Body of pancreas (tissue), 4 donors: ENCODE measurements around the gene PRPSAP2. TPM values are rescaled to one million over a fixed set of nuclear protein-coding genes. Genes with fewer than 3 reads are reported as not detected.

Experiments used
- ATAC-seq: fragments of 150-250 bp; one replicate; pipeline ENCODE4 v1.9.1; 2016
- DNase-seq, 4 donors: peaks; one replicate each; pipeline ENCODE4 v3.0.0-alpha.2; 2019
- H3K27ac ChIP-seq, 4 donors: fragments of 200-600 bp; sonication (generic); 1 replicate in 3 of 4; 2 replicates in 1 of 4; pipeline versions ENCODE4 v1.5.1 to v1.6.1; 2016 to 2019; ENCODE audit warnings: mild to moderate bottlenecking in 1 of 4, mixed read lengths in 1 of 4, moderate library complexity in 1 of 4
- H3K27me3 ChIP-seq, 2 donors: fragments of 200-600 bp; sonication (generic); one replicate each; pipeline ENCODE4 v1.6.0; 2016; ENCODE audit warnings: mild to moderate bottlenecking in 1 of 2
- H3K36me3 ChIP-seq, 2 donors: fragments of 200-600 bp; sonication (generic); replicated peaks in 1 of 2; 2 replicates each; pipeline ENCODE4 v1.5.1; 2016; ENCODE audit warnings: low read depth in 2 of 2; ENCODE audit not compliant: insufficient read depth in 1 of 2
- H3K4me1 ChIP-seq: fragments of 200-600 bp; sonication (generic); one replicate; pipeline ENCODE4 v1.6.0; 2016
- H3K4me3 ChIP-seq, 2 donors: fragments of 200-600 bp; sonication (generic); 1 replicate in 1 of 2; 2 replicates in 1 of 2; pipeline ENCODE4 v1.5.1; 2016 to 2019
- H3K9me3 ChIP-seq, 3 donors: fragments of 200-600 bp; sonication (generic); 1 replicate in 2 of 3; 2 replicates in 1 of 3; pipeline ENCODE4 v1.5.1; 2016
- POLR2A ChIP-seq, 3 donors: fragments of 450-650 bp; IDR thresholded peaks; one replicate each; pipeline ENCODE4 v1.6.1; 2016; ENCODE audit warnings: antibody characterized with exemption in 3 of 3, mild to moderate bottlenecking in 2 of 3
- WGBS, 2 donors: methylation state at CpG; one replicate each; pipeline ENCODE4 v1.1.5; 2017; 5-methylcytosine and 5-hydroxymethylcytosine counted together
- intact Hi-C: fragments of 100-400 bp; cut with DNase I; formaldehyde crosslinking; loops from one replicate; pipeline ENCODE4 v1.15.1; 2023
- total RNA-seq, 2 donors: library from RNA; depleted of rRNA; stranded (reverse); fragments of >200 nt; gene quantifications; one replicate each; pipeline ENCODE4 v1.1.0, GENCODE V29; 2016
- TF ChIP-seq, protein P1 (sequence below), 7 experiments: fragments of 450-650 bp in 4 of 7; fragments of 200-600 bp in 3 of 7; sonication (generic) in 3 of 7; IDR thresholded peaks; one replicate each; pipeline ENCODE4 v1.5.1; 2016 to 2019; ENCODE audit warnings: antibody characterized with exemption in 7 of 7

Gene PRPSAP2
- total RNA-seq, 2 donors from 2014 or later, result 16.6 to 35.6 TPM

DNA sequence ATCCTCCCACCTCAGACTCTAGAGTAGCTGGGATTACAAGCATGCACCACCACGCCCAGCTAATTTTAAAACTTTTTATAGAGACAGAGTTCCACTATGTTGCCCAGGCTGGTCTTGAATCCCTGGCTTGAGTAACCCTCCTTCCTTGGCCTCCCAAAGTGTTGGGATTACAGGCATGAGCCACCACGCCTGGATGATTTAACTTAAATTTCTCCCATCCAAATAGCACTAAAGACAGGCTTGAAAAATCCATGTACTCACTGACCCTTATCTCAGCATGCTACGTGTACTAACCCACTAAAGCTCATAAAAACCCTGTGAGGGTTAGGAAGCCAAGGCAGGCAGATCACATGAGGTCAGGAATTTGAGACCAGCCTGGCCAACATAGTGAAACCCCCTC is 98.7 kb downstream of the PRPSAP2 start:
- Histone ChIP-seq H3K27ac (no peak overlapping the region), H3K9me3 (no peaks in the 10 kb centered on the region), H3K27me3 (no peaks in the 10 kb centered on the region), H3K4me3 (no peak overlapping the region), H3K36me3 (no peaks in the 10 kb centered on the region), H3K4me1 (peaks cover 2% of the 10 kb centered on the region)
- no peak for DNase-seq
- TF ChIP-seq POLR2A (IDR thresholded peaks at IDR 0.05), result no peak
- TF ChIP-seq, protein P1, sequence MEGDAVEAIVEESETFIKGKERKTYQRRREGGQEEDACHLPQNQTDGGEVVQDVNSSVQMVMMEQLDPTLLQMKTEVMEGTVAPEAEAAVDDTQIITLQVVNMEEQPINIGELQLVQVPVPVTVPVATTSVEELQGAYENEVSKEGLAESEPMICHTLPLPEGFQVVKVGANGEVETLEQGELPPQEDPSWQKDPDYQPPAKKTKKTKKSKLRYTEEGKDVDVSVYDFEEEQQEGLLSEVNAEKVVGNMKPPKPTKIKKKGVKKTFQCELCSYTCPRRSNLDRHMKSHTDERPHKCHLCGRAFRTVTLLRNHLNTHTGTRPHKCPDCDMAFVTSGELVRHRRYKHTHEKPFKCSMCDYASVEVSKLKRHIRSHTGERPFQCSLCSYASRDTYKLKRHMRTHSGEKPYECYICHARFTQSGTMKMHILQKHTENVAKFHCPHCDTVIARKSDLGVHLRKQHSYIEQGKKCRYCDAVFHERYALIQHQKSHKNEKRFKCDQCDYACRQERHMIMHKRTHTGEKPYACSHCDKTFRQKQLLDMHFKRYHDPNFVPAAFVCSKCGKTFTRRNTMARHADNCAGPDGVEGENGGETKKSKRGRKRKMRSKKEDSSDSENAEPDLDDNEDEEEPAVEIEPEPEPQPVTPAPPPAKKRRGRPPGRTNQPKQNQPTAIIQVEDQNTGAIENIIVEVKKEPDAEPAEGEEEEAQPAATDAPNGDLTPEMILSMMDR (IDR thresholded peaks at IDR 0.05), result no peak
- intact Hi-C loops, result no loop called here
- no peak for ATAC-seq
- WGBS, 2 donors, result 88 to 94% methylated on average over 3 of the region's 3 CpGs

GRCh38 chr17:18957831-18958230 is 99.9 kb downstream of the PRPSAP2 start:
- H3K27ac ChIP-seq, result no peak overlapping the region
- intact Hi-C loops, result no loop called here

GRCh38 chr17:18958611-18959010 is 100.7 kb downstream of the PRPSAP2 start:
- Histone ChIP-seq H3K9me3 (no peaks in the 10 kb centered on the region), H3K36me3 (no peaks in the 10 kb centered on the region), H3K27me3 (no peaks in the 10 kb centered on the region), H3K4me1 (no peaks in the 10 kb centered on the region), H3K27ac (no peak overlapping the region), H3K4me3 (no peak overlapping the region)
- 76 to 83% methylated on average over 10 to 11 of the region's 11 CpGs for WGBS, 2 donors
- ATAC-seq (no peak), DNase-seq (no peak)
- intact Hi-C loops, result no loop called here
- TF ChIP-seq, protein P1 (IDR thresholded peaks at IDR 0.05), result no peak
- TF ChIP-seq POLR2A (IDR thresholded peaks at IDR 0.05), result no peak

More at GRCh38 chr17:18957831-18958230, 99.9 kb downstream of the PRPSAP2 start:
- Histone ChIP-seq H3K4me1 (no peaks in the 10 kb centered on the region), H3K4me3 (no peak overlapping the region), H3K36me3 (no peaks in the 10 kb centered on the region), H3K27me3 (no peaks in the 10 kb centered on the region), H3K9me3 (no peaks in the 10 kb centered on the region)
- DNase-seq, result no peak
- ATAC-seq, result no peak
- 75 to 76% methylated on average over 4 of the region's 4 CpGs for WGBS, 2 donors
- no peak for TF ChIP-seq POLR2A (IDR thresholded peaks at IDR 0.05)
- TF ChIP-seq, protein P1 (IDR thresholded peaks at IDR 0.05), result no peak

- H3K27ac ChIP-seq, result no peak overlapping the region
- 77 to 88% methylated on average over 5 to 22 of the region's 22 CpGs for WGBS, 2 donors
- H3K4me1 ChIP-seq, result no peaks in the 10 kb centered on the region
- H3K4me3 ChIP-seq, result no peak overlapping the region
- intact Hi-C loops, result no loop called here
- H3K27me3 ChIP-seq, result no peaks in the 10 kb centered on the region
- H3K9me3 ChIP-seq, result no peaks in the 10 kb centered on the region
- DNase-seq (no peak), ATAC-seq (no peak)
- no peak for TF ChIP-seq POLR2A (IDR thresholded peaks at IDR 0.05)
- TF ChIP-seq, protein P1 (IDR thresholded peaks at IDR 0.05), result no peak
- H3K36me3 ChIP-seq, result no peaks in the 10 kb centered on the region
These were observed 101.3 kb downstream of the PRPSAP2 start for GRCh38 chr17:18959071-18959844.

DNA sequence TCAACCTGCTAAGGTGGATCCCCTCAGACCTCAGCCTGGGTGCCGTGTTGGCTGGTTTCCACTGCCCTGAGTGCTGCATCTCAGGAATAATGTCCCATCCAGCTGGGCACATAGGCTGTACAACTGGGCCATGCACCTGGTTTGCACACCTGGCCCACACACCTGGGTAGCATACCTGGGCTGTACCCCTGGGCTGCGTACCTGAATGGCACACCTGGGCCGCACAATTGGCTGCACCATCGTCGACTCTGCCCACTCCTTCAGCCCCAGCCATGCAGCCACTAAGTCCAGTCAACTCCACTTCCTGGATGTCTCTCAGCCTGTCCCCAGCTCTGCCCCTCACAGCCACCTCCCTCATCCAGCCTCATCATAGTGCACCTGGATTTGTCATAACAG is 101.9 kb downstream of the PRPSAP2 start:
- 87% methylated on average over 5 of the region's 5 CpGs; no CpG with 5 or more reads in 1 of the 2 donors for WGBS, 2 donors
- intact Hi-C loops, result no loop called here

More for the DNA sequence above, 101.9 kb downstream of the PRPSAP2 start:
- Histone ChIP-seq H3K27ac (no peak overlapping the region), H3K4me1 (no peaks in the 10 kb centered on the region), H3K4me3 (no peak overlapping the region), H3K36me3 (no peaks in the 10 kb centered on the region), H3K9me3 (no peaks in the 10 kb centered on the region), H3K27me3 (no peaks in the 10 kb centered on the region)
- TF ChIP-seq, protein P1 (IDR thresholded peaks at IDR 0.05), result no peak
- no peak for TF ChIP-seq POLR2A (IDR thresholded peaks at IDR 0.05)
- DNase-seq, result no peak
- ATAC-seq, result no peak
